GM04503 (cell line): ENCODE results near the gene NINJ1.
A peak's percentile ranks its signal among the peaks of the same experiment; 100 is the strongest.
"Not testable (repeated sequence)": the region's sequence is repeated elsewhere in the genome, so short reads cannot be mapped to it uniquely, and the experiment has no call there.

Experiments
- DNase-seq: peaks from one replicate; pipeline ENCODE4 v3.0.0-alpha.2; 2012; ENCODE audit warnings: low read depth

Gene NINJ1

DNA sequence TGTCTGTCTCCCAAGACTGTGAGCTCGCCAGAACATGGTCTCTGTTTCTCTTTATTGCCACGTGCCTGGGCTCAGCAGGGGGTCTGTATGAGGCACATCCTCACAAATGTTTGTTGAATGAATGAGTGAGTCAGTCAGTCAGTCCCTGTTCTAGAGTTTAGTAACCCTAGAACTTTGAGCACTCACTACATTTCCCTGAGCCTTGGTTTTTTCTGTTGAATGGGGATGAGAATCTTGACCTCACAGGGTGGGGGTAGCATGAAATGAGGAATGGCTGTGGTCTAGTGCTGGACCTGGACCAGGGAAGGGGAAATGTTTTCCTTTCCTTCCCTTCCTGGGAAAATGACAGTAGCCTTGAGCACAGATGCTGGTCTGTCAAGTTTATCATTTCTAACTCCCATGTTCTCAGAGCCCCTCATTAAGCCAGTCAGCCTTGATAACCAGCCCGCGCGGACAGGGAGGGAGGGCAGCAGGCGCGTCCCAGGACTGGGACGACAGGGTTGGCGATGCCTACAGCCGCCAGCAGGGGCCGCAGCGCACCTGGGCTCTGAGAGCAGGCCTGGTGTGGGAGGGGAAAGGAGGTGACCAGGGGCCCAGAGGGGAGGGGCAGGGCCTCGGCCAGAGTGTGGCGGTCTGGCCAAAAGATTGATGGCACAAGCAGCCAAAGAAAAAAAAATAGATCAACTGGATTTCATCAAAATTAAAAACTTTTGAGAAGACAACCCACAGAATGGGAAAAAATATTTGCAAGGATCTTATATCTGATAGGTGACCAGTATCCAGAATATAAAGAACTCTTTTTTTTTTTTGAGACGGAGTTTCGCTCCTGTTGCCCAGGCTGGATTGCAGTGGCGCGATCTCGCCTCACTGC lies 25.8 kb upstream of the NINJ1 start:
- no peak for DNase-seq

DNA sequence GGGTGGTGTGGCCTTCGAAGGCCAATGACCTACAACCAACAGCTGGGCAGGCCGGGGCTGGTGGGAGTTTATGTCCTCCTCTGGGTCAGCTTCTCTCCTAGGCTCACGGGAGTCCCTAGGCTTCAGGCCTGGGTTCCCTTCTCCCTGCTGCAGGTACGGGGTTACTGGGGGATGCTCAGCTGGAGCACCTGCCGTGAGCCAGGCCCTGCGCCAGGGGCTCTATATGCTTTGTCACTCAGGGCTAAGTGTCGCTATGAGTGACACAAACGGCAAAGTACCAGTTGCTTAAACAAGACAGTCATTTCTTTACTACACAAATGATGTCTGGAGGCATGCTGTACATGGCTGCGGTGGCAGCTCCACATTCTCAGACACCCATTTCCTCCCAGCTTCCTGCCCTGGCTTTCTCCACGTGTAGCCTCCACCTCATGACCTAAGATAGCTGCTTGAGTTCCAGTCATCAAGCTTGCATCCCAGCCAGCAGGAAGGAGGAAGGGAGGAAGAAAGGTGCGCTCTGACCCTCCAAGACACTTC lies 22.5 kb upstream of the NINJ1 start:
- DNase-seq: no peak

DNA sequence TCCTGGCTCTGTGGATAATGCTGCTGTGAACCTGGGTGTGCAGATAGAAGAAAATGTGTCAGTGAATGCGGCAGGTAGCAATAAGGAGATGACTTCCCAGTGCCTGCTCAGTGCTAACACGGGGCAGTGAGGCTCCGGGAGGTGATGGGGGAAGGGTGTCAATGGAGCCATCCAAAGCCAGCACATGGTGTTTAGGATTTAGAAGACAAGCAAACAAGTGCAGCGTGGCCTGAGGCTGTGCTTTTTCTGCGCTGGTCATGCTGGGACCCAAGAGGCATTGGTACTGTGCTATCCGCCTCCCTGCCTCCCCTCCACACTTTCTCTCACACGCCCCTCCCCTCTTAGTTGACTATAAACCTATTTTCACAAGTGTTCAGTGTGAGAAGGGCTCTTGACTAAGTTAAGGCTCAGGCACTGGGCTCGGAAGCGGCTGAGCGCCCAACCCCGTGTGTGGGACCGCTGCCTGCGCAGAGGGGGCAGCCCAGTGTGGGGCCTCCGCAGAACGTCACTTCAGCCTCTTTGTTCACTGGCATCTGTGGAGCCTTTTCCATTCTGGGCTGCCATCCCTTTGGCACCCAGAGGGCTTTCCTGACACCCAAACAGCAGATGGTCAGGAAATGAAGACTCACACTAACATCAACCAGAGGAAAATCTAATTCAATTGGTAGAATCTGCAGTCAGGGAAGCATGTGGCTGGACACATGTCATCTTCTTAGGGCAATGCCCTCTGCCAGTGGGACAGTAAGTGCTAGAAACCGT lies 21.8 kb upstream of the NINJ1 start:
- DNase-seq: no peak

DNA sequence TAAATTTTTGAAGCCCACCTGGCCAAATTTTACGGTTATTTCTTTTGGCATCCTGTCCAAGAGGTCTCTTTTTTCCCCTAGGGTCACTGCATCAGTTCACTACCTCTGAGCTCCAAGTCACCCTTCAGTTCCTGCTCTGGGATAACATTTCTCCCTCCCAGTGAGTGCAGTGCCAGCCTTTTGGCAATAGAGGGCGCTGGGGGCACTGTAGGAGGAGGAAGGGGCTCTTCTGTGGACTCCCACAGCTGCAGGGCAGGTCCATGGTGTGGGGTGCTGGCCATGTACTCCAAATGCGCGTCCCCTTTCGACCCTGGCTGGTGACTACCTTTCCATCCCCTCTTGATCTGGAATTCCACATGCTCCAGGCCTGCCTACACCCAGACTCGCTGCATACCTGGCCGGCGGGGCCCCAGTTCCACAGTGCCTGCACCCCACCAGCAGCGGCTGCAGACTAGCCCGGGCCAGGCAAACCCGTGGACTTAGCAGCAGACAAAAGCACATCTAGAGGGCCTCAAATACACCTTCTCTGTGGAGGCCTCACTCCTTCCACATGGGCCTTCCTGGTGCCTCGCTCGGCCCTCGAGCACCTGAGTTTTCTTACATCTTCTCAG lies 20.3 kb upstream of the NINJ1 start:
- no peak for DNase-seq

DNA sequence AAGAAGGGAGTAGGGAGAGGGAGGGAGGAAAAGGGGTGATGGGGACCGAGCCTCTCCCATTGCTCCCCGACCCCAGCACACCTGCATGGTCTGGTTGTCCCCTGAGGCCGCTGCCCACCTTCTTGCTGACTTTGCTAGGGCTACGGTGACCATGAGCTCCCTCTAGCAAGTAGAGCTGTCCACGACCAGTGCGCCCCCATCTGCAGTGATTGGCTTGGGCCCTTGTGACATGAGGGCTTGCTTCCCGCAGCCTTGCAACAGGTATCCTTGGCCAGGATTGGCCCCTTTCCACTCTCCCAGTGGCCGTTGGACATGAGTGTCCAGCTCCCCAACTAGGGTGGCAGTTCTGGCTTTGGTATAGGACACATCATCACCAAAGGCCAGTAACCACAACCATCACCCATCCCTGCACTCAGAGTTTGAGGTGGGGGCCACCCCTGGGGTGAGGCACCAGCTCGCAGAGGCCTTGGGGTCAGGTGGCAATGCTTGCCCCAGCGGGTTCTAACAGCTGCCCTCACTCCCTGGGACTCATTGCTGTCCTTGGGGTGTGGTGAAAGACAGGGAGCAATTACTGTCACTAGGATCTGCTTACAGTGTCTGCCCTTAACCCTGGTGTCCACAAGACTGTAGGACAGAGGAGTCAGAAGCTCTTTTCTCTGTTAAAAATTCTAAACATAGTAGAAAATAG lies 17.2 kb upstream of the NINJ1 start:
- no peak for DNase-seq

DNA sequence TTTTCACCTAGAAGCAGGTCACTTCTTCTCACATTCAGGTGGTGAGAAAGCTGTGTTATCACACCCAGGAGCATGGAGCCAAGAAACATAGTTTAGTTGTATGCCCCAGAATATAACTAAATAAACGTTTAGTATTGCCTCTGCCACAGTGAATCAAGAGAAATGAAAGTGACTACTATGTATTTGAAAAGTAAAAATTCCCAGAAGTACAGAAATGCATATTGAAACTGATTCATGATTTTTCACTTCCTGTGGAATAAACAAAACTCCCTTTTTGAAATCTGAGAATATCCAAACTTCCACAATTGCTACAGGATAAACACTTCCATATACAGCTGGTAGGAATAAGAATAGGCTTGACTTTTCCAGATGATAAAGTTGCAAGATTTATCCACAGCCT lies 15.3 kb upstream of the NINJ1 start:
- no peak for DNase-seq

DNA sequence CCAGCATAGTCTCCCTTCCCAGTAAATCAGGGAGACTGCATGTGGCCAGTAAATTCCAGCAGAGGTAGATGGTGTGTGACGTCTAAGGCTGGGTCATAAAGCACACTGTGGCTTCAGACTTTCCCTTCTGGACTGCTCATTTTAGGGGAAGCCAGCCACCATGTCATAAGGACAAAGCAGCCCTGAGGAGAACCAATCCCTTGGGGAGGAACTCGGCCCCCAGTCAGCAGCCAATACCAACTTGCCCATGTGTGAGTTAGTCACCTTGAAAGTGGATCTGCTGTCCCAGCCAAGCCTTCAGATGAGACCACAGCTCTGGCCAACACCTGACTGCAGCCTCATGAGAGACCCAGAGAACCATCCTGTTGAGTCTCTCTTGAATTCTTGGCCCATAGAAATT lies 14.7 kb upstream of the NINJ1 start:
- DNase-seq: no peak

DNA sequence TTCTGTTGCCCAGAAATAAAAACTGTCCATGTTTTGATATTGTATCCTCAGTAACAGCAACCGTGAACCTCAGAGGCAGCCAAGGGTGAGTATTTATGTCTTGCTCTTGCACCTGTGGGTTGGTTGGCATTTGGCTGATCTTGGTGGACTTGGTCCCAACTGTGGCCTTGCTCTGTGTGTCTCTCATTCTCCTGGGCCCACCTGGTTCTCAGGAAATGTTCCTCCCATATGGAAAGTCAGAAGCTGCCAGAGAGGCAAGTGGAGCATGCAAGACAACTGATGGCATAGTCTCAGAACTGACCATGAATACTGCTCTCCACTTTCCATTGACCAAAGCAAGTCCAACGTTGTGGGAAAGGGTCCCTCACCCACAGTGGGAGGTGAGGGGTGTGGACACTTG lies 13.6 kb upstream of the NINJ1 start:
- DNase-seq: no peak

DNA sequence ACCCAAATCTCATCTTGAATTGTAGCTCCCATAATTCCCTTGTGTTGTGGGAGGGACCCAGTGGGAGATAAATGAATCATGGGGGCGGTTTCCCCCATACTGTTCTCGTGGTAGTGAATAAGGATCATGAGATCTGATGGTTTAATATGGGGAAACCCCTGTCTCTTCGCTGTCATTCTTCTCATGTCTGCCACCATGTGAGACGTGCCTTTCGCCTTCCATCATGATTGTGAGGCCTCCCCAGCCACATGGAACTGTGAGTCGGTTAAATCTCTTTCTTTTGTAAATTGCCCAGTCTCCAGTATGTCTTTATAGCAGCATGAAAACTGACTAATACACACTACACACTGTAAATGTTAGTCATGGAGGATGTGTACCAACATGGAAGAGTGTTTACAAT lies 12.6 kb upstream of the NINJ1 start:
- not testable (repeated sequence) for DNase-seq

DNA sequence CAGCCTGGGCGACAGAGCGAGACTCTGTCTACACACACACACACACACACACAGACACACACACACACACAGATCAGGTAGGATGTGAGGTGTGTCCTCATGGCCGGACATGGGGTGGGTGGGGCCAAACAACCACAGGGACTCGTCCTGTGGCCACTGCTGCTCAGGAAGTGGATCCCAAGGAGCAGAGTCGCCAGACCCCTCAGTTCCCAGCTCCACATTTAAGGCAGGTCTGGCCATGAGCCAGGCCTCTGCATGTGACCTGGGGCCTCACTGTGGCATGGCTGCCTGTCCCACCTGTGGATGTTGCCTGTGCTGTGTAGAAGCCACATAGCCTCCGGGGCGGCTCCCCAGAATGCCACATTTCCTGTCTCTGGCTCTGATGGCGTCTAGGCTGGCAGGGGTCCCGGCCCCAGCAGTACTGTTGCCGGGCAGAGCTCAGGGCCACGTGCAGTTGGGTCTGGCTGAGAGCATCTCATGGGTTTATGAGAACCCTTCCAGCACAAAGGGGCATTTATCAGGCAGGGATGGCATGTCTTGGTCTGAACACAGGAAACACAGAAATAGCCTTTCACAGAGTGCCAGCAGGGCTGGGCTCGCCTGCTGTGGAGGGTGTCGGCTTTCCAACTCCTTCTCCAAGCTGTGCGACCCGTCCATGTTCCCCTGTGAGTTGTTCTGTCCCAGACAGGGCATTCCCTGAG lies 9.9 kb upstream of the NINJ1 start:
- DNase-seq: no peak

DNA sequence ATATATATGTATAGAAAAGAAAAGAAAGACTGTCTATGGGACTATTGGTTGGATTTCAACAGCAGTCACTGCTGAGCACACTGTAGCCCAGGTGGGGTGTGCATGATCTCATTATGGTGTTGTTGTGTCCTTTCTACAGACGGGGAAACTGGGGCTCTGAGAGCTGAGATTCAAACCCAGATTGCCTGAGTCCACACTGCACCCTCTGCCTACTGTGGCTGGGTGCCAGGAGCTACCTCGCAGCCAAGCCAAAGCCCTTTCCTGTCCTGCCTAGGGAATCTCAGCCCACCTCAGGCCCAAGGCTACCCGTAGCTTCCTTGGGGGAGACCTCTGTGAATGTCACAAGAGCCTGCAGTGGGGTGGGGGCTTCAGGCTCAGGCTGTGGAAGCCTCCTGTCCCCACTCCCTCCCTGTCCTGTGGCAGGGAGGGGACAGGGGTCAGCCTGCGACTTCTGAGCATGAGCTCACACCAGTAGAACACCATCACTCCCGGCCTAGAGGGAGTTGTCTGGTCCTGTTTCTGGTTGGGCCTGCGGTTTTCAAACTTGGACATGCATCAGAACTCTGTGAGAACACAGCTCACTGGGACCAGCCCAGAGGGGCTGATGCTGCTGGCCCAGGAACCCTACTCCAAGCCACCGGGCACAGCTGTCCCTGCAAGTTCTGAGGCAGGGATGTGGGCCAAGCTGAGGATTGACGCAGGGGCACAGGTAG lies 7.9 kb upstream of the NINJ1 start:
- DNase-seq: no peak

DNA sequence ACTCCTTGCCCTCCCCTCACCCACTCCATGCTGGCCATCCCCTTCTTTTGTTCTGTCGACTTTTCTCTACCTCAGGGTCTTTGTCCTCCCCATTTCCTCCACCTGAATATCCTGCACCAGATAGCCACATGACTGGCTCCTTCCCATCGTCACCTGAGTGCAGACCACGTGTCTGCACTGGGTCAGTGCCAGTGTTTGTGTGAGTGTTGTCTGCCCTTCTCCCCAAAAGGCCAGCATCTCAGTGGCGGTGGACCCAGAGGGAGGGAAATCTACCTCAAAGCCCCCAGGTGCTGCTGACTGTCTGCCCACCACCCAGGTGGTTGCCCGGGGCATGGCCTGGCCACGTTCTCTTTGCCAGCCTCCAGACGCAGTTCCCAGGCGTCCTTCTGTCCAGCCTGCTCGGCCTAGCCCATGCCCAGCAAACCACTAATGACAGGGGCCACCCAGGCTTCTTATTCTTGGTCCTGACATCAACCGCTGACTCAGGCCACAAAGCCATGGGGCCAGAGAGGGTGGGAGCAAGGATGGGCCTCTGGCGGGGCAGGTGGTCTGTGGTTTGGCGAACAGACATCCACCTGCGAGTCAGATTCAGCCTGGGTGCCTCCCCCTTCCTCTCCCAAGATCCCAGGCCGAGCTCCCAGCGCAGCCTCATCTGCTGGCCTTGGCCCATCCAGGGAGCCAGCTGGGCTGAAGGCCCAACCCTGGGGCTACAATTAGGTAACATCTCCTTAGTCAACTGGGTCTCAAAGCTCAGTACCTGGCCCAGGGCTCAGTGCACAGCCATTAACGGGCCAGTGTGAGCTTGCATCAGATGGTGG lies 5.5 kb upstream of the NINJ1 start:
- DNase-seq: no peak

DNA sequence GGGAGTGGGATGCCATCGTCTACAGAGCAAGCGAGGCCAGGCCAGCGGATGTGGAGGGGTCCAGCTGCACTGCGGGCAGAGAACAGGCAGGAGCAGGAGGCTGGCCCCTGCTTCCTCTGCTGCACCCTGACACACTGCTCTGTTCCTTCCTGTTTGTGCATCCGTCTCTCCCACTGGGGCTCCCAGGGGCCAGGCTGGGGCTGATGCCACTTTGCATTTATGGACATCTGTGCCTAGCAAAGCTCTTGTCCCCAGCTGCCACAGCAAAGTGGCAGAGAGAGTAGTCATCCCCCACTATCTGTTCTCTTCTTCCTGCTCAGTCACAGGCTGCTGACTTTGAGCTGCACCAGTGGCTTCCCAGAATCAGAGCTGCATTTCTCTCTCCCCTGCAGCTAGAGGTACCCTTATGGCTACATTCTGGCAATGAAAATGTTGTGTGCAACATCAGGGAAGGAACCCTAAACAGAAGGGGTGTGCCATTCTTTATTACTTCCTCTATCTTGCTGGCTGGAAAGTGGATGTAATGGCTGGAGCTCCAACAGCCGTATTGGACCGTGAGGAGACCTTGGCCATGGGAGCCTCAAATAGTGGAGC lies 4.2 kb upstream of the NINJ1 start:
- no peak for DNase-seq

DNA sequence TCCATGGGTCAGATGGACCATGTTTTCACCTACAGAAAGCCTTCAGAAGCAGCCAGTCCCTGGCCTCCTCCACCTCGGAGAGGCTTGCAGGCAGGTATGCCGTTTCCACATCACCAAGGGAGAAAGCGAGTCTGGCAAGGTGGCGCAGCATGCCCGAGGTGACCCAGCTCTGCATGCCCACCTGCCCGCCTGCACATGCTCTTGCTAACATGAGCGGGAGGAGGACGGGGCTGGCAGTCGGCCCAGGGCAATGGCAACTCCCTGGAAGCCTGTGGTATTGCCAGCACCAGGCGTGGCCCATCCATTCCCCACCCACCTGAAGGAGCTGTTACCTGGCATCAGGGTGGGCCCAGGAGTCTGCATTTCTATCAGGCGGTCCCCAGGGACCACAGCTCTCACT lies 3.3 kb upstream of the NINJ1 start:
- no peak for DNase-seq

DNA sequence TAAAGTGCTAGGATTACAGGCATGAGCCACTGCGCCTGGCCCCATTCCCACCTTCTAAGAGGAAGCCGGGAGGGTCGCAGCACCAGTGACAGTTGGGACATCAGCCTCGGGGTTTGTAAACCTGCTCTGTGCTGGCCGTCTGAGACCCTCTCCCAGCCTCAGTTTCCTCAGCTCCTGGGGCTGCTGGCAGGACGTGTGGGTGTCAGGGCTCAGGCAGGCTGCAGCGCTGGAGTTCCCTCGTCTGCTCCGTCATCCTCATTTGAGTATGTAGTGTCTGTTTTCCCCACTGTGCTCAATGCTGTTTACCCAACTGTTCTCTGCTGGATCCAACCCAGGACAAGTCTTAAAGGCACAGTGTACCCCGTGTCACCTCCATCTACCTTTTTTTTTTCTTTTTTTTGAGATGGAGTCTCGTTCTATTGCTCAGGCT lies 2.0 kb upstream of the NINJ1 start:
- no peak for DNase-seq

DNA sequence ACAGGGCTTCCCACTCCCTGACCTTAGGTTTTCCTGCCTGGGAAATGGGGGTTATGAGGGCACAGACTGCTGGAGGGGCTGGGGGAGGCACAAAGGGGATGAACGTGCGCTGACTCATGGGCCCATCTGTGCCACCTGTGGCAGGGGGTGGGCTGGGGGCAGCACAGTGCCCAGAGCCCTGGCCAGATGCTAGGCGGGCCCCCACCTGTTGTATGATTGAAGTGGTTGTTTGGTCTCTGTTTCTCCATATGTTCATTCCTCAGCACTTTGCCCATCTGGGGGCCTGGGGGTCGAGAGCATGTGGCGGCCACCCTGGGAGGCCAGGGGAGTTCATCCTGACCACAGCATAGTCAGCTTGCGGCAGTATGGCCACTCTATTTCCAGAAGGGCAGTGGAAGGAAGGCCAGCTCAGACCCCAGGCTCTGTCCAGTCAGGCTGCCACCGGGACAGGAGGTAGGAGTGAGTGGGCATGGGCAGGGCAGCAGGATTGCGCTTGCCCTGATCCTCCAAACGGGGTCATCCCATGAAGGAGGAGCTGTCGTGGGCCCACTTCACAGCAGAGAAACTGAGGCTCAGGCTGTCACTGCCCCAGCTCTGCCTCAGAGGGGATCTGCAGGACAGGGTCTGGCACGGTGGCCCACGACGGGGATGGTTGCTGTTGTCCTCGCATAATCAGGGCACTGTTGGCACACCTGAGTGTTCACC lies 841 bp upstream of the NINJ1 start:
- DNase-seq: no peak

DNA sequence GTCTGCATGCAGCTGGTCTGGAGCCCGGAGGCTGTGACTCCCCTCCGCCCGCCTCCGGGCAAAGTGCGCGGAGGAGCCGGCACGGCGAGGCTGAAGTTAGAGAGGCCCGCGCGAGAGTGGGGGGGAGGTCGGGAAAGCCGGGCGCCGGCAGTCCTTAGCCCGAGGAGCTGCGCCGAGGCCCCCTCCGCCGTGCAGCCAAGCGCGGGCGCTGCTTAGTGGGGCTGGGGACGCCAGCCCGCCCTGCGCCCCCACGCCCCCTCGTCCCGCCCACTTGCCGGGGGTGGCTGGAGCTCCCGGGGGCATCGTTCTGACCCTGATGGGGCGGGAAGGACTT lies 403 bp downstream of the NINJ1 start:
- DNase-seq: no peak

DNA sequence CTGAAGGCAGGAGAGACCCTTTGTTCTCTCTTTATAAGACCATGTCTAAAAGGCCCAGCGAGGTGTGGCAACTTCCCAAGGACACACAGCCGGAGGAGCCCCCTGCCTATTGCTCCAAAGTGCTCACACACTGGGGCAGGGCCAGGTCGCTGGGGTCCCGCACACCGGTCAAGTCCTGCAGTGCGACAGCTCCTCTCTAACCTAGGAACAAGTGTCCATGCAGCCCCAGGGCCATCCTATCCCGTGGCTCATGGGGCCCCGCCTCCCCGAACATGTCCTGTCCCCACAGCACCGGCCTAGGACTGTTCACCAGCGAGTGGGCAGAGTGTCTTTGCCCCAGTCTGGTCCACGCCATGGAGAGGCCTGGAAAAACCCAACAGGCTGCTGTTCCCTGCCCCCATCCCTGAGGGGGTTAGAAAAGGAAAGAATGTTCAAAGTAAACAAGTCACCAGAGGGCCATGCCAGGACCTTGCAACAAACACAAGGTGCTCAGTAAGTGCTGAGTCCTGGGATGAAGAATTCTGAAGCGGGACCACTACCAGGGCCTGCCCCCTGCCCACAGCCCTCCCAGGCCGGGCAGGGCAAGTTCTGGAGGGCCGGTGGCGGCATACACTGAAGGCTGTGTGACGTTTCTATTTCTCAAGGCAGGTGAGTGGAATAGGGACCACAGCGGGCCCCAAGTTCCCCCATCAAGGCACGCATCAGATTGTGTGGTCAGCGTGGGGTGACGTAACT lies 938 bp downstream of the NINJ1 start:
- peak; percentile 32 for DNase-seq
